MM.1S (cell line): ENCODE results near the gene CAPS.

Experiments
- DNase-seq: peaks from one replicate; pipeline ENCODE4 v3.0.0-alpha.2; 2015
- H2AFZ ChIP-seq: fragments of 300-600 bp; sonication (generic); 2 replicates; pipeline ENCODE4 v1.6.0; 2016; ENCODE audit warnings: antibody characterized with exemption, low read length
- H3F3A ChIP-seq: fragments of 300-600 bp; sonication (generic); 2 replicates; pipeline ENCODE4 v1.6.1; 2016; ENCODE audit warnings: mild to moderate bottlenecking, antibody characterized with exemption, low read length, moderate library complexity, mixed read lengths; ENCODE audit not compliant: insufficient read depth
- H3K27ac ChIP-seq: fragments of 300-600 bp; sonication (generic); 2 replicates; pipeline ENCODE4 v1.5.1; 2016; ENCODE audit warnings: mild to moderate bottlenecking, low read length
- H3K27me3 ChIP-seq: fragments of 300-600 bp; sonication (generic); replicated peaks from 2 replicates; pipeline ENCODE4 v1.6.0; 2016; ENCODE audit warnings: low read length; ENCODE audit not compliant: insufficient read depth
- H3K36me3 ChIP-seq: fragments of 300-600 bp; sonication (generic); replicated peaks from 2 replicates; pipeline ENCODE4 v1.6.1; 2016; ENCODE audit warnings: mild to moderate bottlenecking, low read length, mixed read lengths; ENCODE audit not compliant: insufficient read depth
- H3K4me1 ChIP-seq: fragments of 300-600 bp; sonication (generic); 2 replicates; pipeline ENCODE4 v1.6.1; 2016; ENCODE audit warnings: low read length, mixed read lengths
- H3K4me2 ChIP-seq: fragments of 300-600 bp; sonication (generic); 2 replicates; pipeline ENCODE4 v1.6.0; 2016; ENCODE audit warnings: low read depth, low read length
- H3K4me3 ChIP-seq: fragments of 300-600 bp; sonication (generic); 2 replicates; pipeline ENCODE4 v1.5.1; 2016; ENCODE audit warnings: low read length, mixed read lengths
- H3K79me2 ChIP-seq: fragments of 300-600 bp; sonication (generic); 2 replicates; pipeline ENCODE4 v1.6.1; 2016; ENCODE audit warnings: mixed run types, low read length, mixed read lengths
- H3K9ac ChIP-seq: fragments of 300-600 bp; sonication (generic); 2 replicates; pipeline ENCODE4 v1.6.1; 2016; ENCODE audit warnings: low read length, mixed read lengths
- H3K9me2 ChIP-seq: fragments of 300-600 bp; sonication (generic); replicated peaks from 2 replicates; pipeline ENCODE4 v1.6.1; 2016; ENCODE audit warnings: mild to moderate bottlenecking, low read length, mixed read lengths; ENCODE audit not compliant: insufficient read depth
- H3K9me3 ChIP-seq: fragments of 300-600 bp; sonication (generic); replicated peaks from 2 replicates; pipeline ENCODE4 v1.6.1; 2016; ENCODE audit warnings: mild to moderate bottlenecking, low read length, mixed read lengths; ENCODE audit not compliant: insufficient read depth
- H4K20me1 ChIP-seq: fragments of 300-600 bp; sonication (generic); 2 replicates; pipeline ENCODE4 v1.6.1; 2016; ENCODE audit warnings: mild to moderate bottlenecking, low read length, moderate library complexity, mixed read lengths; ENCODE audit not compliant: insufficient read depth
- EZH2 ChIP-seq: fragments of 300-600 bp; sonication (generic); optimal IDR thresholded peaks from 2 replicates; pipeline ENCODE3; 2017; ENCODE audit warnings: low read depth, mild to moderate bottlenecking, antibody characterized with exemption, low read length, mixed read lengths
- EZH2phosphoT487 ChIP-seq: fragments of 300-600 bp; sonication (generic); IDR thresholded peaks from 2 replicates; pipeline ENCODE4 v1.6.1; 2018; ENCODE audit warnings: antibody characterized with exemption, low read length
- TF ChIP-seq, protein P1 (sequence below): fragments of 300-600 bp; sonication (generic); IDR thresholded peaks from 2 replicates; pipeline ENCODE4 v1.5.1; 2016; ENCODE audit warnings: antibody characterized with exemption, low read length, mixed read lengths

The CAPS gene

GRCh38 chr19:5903624-5904351 lies 10.3 kb upstream of the CAPS start, which contains the start of gene NDUFA11:
Gene NDUFA11, minus strand, starts transcription at chr19:5903790. Its CDS starts 82 bp downstream, at chr19:5903708.
- peaks cover 52% of the 10 kb centered on the region for H3K79me2 ChIP-seq
- H3K4me2 ChIP-seq: peak within 1 kb of the TSS; percentile 67
- H3K27me3 ChIP-seq: no peaks in the 10 kb centered on the region
- peaks cover 11% of the 10 kb centered on the region; the same call in 1 of the 2 replicates for H4K20me1 ChIP-seq
- peak within 1 kb of the TSS; percentile 95 for H3K4me3 ChIP-seq
- no peaks in the 10 kb centered on the region for H3K9me3 ChIP-seq
- peak within 1 kb of the TSS; percentile 98 for H3K9ac ChIP-seq
- TF ChIP-seq EZH2: no peak
- TF ChIP-seq, protein P1, sequence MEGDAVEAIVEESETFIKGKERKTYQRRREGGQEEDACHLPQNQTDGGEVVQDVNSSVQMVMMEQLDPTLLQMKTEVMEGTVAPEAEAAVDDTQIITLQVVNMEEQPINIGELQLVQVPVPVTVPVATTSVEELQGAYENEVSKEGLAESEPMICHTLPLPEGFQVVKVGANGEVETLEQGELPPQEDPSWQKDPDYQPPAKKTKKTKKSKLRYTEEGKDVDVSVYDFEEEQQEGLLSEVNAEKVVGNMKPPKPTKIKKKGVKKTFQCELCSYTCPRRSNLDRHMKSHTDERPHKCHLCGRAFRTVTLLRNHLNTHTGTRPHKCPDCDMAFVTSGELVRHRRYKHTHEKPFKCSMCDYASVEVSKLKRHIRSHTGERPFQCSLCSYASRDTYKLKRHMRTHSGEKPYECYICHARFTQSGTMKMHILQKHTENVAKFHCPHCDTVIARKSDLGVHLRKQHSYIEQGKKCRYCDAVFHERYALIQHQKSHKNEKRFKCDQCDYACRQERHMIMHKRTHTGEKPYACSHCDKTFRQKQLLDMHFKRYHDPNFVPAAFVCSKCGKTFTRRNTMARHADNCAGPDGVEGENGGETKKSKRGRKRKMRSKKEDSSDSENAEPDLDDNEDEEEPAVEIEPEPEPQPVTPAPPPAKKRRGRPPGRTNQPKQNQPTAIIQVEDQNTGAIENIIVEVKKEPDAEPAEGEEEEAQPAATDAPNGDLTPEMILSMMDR: no peak
- no peak for TF ChIP-seq EZH2phosphoT487
- H3K36me3 ChIP-seq: peaks cover 4% of the 10 kb centered on the region; the same call in 1 of the 2 replicates
- no peaks in the 10 kb centered on the region for H3K9me2 ChIP-seq
- DNase-seq: peak; percentile 99
- H3K27ac ChIP-seq: peak within 1 kb of the TSS; percentile 89
- H3F3A ChIP-seq: 0 out of 2 replicates have a peak, but pooled peaks cover 6% of the 10 kb centered on the region
- peak within 1 kb of the TSS; percentile 74 for H2AFZ ChIP-seq
- H3K4me1 ChIP-seq: peaks cover 5% of the 10 kb centered on the region; the same call in 1 of the 2 replicates

- Histone ChIP-seq H3K27me3 (no peaks in the 10 kb centered on the region), H3K9me3 (no peaks in the 10 kb centered on the region), H3K4me2 (peak within 1 kb of the TSS; percentile 83), H3K4me1 (peaks cover 5% of the 10 kb centered on the region; the same call in 1 of the 2 replicates), H3K36me3 (peaks cover 4% of the 10 kb centered on the region; the same call in 1 of the 2 replicates), H4K20me1 (peaks cover 11% of the 10 kb centered on the region; the same call in 1 of the 2 replicates), H3K27ac (peak within 1 kb of the TSS; percentile 89), H3F3A (0 out of 2 replicates have a peak, but pooled peaks cover 6% of the 10 kb centered on the region), H3K9me2 (no peaks in the 10 kb centered on the region), H3K4me3 (peak within 1 kb of the TSS; percentile 95), H2AFZ (peak within 1 kb of the TSS; percentile 91), H3K79me2 (peaks cover 50% of the 10 kb centered on the region), H3K9ac (peak within 1 kb of the TSS; percentile 98)
- TF ChIP-seq EZH2phosphoT487 (no peak), EZH2 (no peak)
- TF ChIP-seq, protein P1: no peak
- DNase-seq: peak; percentile 100
Measured at GRCh38 chr19:5904352-5905113, 9.5 kb upstream of the CAPS start, which contains the start of gene VMAC. Gene VMAC, plus strand, starts transcription at chr19:5904872. Its CDS starts 19 bp downstream, at chr19:5904891.

- Histone ChIP-seq H3K36me3 (peaks cover 2% of the 10 kb centered on the region; the same call in 1 of the 2 replicates), H3K9me3 (no peaks in the 10 kb centered on the region), H3K79me2 (peaks cover 43% of the 10 kb centered on the region), H4K20me1 (peaks cover 6% of the 10 kb centered on the region; the same call in 1 of the 2 replicates), H3K27ac (peak overlapping the region; percentile 50; the same call in 1 of the 2 replicates), H3K9me2 (no peaks in the 10 kb centered on the region), H3K9ac (peak overlapping the region; percentile 78), H3K4me3 (peak overlapping the region; percentile 91), H3K4me1 (peaks cover 5% of the 10 kb centered on the region; the same call in 1 of the 2 replicates), H3F3A (0 out of 2 replicates have a peak, but pooled peaks cover 6% of the 10 kb centered on the region), H3K4me2 (peak overlapping the region; percentile 83), H2AFZ (peak overlapping the region; percentile 91), H3K27me3 (no peaks in the 10 kb centered on the region)
- no peak for DNase-seq
- TF ChIP-seq EZH2phosphoT487: no peak
- TF ChIP-seq, protein P1: no peak
Measured at GRCh38 chr19:5905114-5905778, 8.8 kb upstream of the CAPS start.
